Neural cell (in vitro differentiated cells): ENCODE data around the gene PID1. TPM values are rescaled to one million over a fixed set of nuclear protein-coding genes. Genes with fewer than 3 reads are reported as not detected.

ENCODE experiments used
- H2AFZ ChIP-seq: fragments of 200-600, 300-800 bp; sonication (generic), shearing (Covaris generic); 2 replicates; pipeline ENCODE4 v1.6.0; 2014; ENCODE audit warnings: low read depth, mild to moderate bottlenecking, antibody characterized with exemption, low read length, moderate library complexity
- H3F3A ChIP-seq: fragments of 200-600 bp; shearing (Covaris generic); 2 replicates; pipeline ENCODE4 v1.6.1; 2016; ENCODE audit warnings: mild to moderate bottlenecking, moderate library complexity, mixed read lengths, antibody characterized with exemption, low read length; ENCODE audit not compliant: insufficient read depth, poor library complexity, severe bottlenecking
- H3K27ac ChIP-seq: fragments of 200-600, 300-800 bp; sonication (generic), shearing (Covaris generic); 2 replicates; pipeline ENCODE4 v1.5.1; 2014; ENCODE audit warnings: mild to moderate bottlenecking, low read length, moderate library complexity
- H3K27me3 ChIP-seq: fragments of 300-800, 200-600 bp; sonication (generic), shearing (Covaris generic); 2 replicates; pipeline ENCODE4 v1.6.0; 2014; ENCODE audit warnings: mild to moderate bottlenecking, low read depth, low read length, moderate library complexity; ENCODE audit not compliant: insufficient read depth
- H3K36me3 ChIP-seq: fragments of 300-800, 200-600 bp; sonication (generic), shearing (Covaris generic); 2 replicates; pipeline ENCODE4 v1.5.1; 2014; ENCODE audit warnings: mild to moderate bottlenecking, antibody characterized with exemption, low read length, moderate library complexity; ENCODE audit not compliant: insufficient read depth
- H3K4me2 ChIP-seq: fragments of 300-800, 200-600 bp; sonication (generic), shearing (Covaris generic); 2 replicates; pipeline ENCODE4 v1.6.0; 2014; ENCODE audit warnings: mild to moderate bottlenecking, low read length
- H3K4me3 ChIP-seq: fragments of 300-800, 200-600 bp; sonication (generic), shearing (Covaris generic); 2 replicates; pipeline ENCODE4 v1.5.1; 2014; ENCODE audit warnings: mild to moderate bottlenecking, low read length, moderate library complexity
- H3K79me2 ChIP-seq: fragments of 200-600 bp; shearing (Covaris generic); replicated peaks from 2 replicates; pipeline ENCODE4 v1.6.0; 2014; ENCODE audit warnings: mild to moderate bottlenecking, low read length, moderate library complexity; ENCODE audit not compliant: insufficient read depth
- H3K9ac ChIP-seq: fragments of 300-800, 200-600 bp; sonication (generic), shearing (Covaris generic); 2 replicates; pipeline ENCODE4 v1.6.1; 2016; ENCODE audit warnings: mild to moderate bottlenecking, low read length, mixed read lengths
- H3K9me2 ChIP-seq: fragments of 200-600 bp; shearing (Covaris generic); 2 replicates; pipeline ENCODE4 v1.6.1; 2016; ENCODE audit warnings: mild to moderate bottlenecking, low read length, mixed read lengths; ENCODE audit not compliant: insufficient read depth
- H3K9me3 ChIP-seq: fragments of 200-600, 300-800 bp; sonication (generic), shearing (Covaris generic); 2 replicates; pipeline ENCODE4 v1.6.1; 2016; ENCODE audit warnings: mild to moderate bottlenecking, mixed run types, low read length, moderate library complexity, mixed read lengths
- H4K20me1 ChIP-seq: fragments of 200-600 bp; shearing (Covaris generic); 2 replicates; pipeline ENCODE4 v1.6.1; 2016; ENCODE audit warnings: mild to moderate bottlenecking, mixed run types; ENCODE audit not compliant: insufficient read depth
- CTCF ChIP-seq: fragments of 450-650 bp; IDR thresholded peaks from 2 replicates; pipeline ENCODE4 v1.5.1; 2014; ENCODE audit warnings: antibody characterized with exemption, mild to moderate bottlenecking, moderate library complexity; ENCODE audit not compliant: poor library complexity, severe bottlenecking
- EP300 ChIP-seq: fragments of 450-650 bp; conservative IDR thresholded peaks from 2 replicates; pipeline ENCODE4 v1.6.1; 2014; ENCODE audit warnings: antibody characterized with exemption, mild to moderate bottlenecking, moderate library complexity; ENCODE audit not compliant: poor library complexity, severe bottlenecking
- EZH2 ChIP-seq: fragments of 200-600, 300-800 bp; shearing (Covaris generic), sonication (generic); IDR thresholded peaks from 2 replicates; pipeline ENCODE4 v1.6.1; 2014; ENCODE audit warnings: antibody characterized with exemption, low read length, borderline replicate concordance, mild to moderate bottlenecking; ENCODE audit not compliant: insufficient read depth, poor library complexity, severe bottlenecking
- MXI1 ChIP-seq: fragments of 450-650 bp; conservative IDR thresholded peaks from 2 replicates; pipeline ENCODE4 v1.6.1; 2014; ENCODE audit warnings: antibody characterized with exemption, mild to moderate bottlenecking; ENCODE audit not compliant: poor library complexity, severe bottlenecking
- POLR2AphosphoS5 ChIP-seq: IDR thresholded peaks from 2 replicates; pipeline ENCODE4 v1.6.1; 2012
- RAD21 ChIP-seq: fragments of 450-650 bp; conservative IDR thresholded peaks from 2 replicates; pipeline ENCODE4 v1.6.1; 2014; ENCODE audit warnings: antibody characterized with exemption, mild to moderate bottlenecking, moderate library complexity
- REST ChIP-seq: IDR thresholded peaks from 2 replicates; pipeline ENCODE4 v1.6.1; 2012; ENCODE audit warnings: borderline replicate concordance
- SMC3 ChIP-seq: fragments of 450-650 bp; conservative IDR thresholded peaks from 2 replicates; pipeline ENCODE4 v1.6.1; 2014; ENCODE audit warnings: antibody characterized with exemption, mild to moderate bottlenecking, moderate library complexity; ENCODE audit not compliant: poor library complexity
- TAF1 ChIP-seq: IDR thresholded peaks from 2 replicates; pipeline ENCODE4 v1.6.1; 2012; ENCODE audit warnings: low read depth
- polyA plus RNA-seq: library from polyadenylated mRNA; depleted of rRNA; stranded (reverse); fragments of >200 nt; gene quantifications from 2 replicates; pipeline ENCODE4 v1.2.3, GENCODE V29; 2014

The PID1 gene
- polyA plus RNA-seq, 1 donor from 2014 or later, result 11.0 TPM

GRCh38 chr2:229170916-229171315 is 100.2 kb downstream of the PID1 start:
- no peaks in the 10 kb centered on the region for H3K79me2 ChIP-seq
- no peaks in the 10 kb centered on the region for H3K27me3 ChIP-seq
- no peak overlapping the region for H2AFZ ChIP-seq
- no peaks in the 10 kb centered on the region for H3K36me3 ChIP-seq
- H3K9me2 ChIP-seq, result no peaks in the 10 kb centered on the region
- no peaks in the 10 kb centered on the region for H3F3A ChIP-seq
- H3K9ac ChIP-seq, result no peak overlapping the region
- no peak overlapping the region for H3K27ac ChIP-seq
- TF ChIP-seq POLR2AphosphoS5 (no peak), TAF1 (no peak), REST (no peak), SMC3 (no peak), CTCF (no peak), MXI1 (no peak), EZH2 (no peak), RAD21 (no peak), EP300 (no peak)
- H4K20me1 ChIP-seq, result no peaks in the 10 kb centered on the region
- no peak overlapping the region for H3K4me3 ChIP-seq
- no peaks in the 10 kb centered on the region for H3K9me3 ChIP-seq
- H3K4me2 ChIP-seq, result no peak overlapping the region

- Histone ChIP-seq H4K20me1 (no peaks in the 10 kb centered on the region), H3K79me2 (no peaks in the 10 kb centered on the region), H3K9me3 (no peaks in the 10 kb centered on the region), H3K36me3 (no peaks in the 10 kb centered on the region), H3K27me3 (no peaks in the 10 kb centered on the region), H3K27ac (no peak overlapping the region), H3K4me3 (no peak overlapping the region), H3K4me2 (no peak overlapping the region), H3F3A (no peaks in the 10 kb centered on the region), H3K9ac (no peak overlapping the region), H2AFZ (no peak overlapping the region), H3K9me2 (no peaks in the 10 kb centered on the region)
- no peak for TF ChIP-seq POLR2AphosphoS5
- TF ChIP-seq RAD21, result no peak
- no peak for TF ChIP-seq SMC3
- no peak for TF ChIP-seq EZH2
- no peak for TF ChIP-seq EP300
- TF ChIP-seq CTCF, result no peak
- no peak for TF ChIP-seq REST
- TF ChIP-seq TAF1, result no peak
- TF ChIP-seq MXI1, result no peak
Observed at GRCh38 chr2:229170171-229170570, 100.9 kb downstream of the PID1 start.
